Bone marrow (tissue), 2 donors: ENCODE results near the gene SAXO1.

ENCODE experiments used
- DNase-seq, 2 donors: peaks; one replicate each; lab custom pipeline; 2025; lab: John Stamatoyannopoulos, UW

Gene SAXO1

DNA sequence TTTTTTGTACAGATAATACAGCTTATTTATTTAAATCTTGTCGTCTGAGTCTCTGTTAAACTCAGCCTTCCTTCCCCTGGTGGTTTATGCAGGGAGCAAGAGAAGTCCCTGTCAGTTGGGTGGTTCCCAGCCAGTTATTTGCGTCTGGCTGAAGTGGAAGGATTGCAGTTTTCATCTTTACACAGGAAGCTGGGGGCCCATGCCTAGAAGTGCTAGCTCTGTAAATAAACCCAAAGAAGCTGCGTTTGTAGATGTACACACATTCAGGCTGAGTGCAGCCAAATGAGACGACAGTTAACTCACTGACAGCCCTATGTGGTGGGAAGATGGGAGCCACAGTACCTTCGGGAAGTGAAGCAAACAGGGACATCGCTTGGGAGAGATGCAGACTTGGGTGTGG is 122.1 kb downstream of the SAXO1 start:
- DNase-seq, result no peak

GRCh38 chr9:18910435-18910834 is 122.6 kb downstream of the SAXO1 start:
- no peak for DNase-seq

DNA sequence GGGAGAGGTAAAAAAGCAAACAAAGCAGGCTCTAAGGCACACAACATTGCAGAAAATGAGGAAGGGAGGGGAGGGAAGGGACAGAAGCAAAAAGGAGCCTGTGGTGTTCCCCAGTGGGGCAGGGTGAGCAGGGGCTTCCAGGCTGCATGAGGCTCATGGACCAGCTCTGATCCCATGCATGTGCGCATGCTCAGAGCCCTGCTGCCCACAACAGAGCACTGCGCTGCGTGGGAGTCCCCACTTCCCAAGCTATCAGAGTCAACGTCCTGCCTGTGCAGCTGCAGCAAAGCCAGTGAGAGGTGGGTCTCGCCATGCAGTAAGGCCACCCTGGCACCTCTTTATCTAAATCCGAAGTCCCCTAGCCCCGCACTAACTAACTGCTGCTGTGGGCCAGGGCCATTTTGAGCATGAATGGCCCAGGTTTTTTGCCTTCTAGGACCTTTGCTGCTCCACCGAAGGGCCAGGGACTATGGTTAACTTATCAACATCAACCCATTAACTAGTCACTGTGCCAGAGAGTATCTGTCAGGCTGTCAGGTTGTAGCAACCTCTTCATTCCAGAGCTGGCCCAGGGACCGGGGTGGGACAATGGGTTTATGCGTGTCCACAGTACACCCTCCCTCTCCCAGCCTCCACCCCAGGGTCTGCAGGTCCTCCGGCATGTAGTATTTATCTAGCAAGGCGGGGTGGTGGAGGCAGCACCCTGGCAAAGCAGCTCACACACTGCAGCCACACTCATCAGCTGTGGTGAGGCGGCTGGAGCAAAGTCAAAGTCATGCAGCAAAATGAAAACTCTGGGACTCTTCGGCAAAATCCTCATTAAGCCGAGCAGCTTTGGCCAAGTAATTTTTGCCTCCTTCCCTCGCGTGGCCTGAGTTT is 123.6 kb downstream of the SAXO1 start:
- DNase-seq, result no peak

DNA sequence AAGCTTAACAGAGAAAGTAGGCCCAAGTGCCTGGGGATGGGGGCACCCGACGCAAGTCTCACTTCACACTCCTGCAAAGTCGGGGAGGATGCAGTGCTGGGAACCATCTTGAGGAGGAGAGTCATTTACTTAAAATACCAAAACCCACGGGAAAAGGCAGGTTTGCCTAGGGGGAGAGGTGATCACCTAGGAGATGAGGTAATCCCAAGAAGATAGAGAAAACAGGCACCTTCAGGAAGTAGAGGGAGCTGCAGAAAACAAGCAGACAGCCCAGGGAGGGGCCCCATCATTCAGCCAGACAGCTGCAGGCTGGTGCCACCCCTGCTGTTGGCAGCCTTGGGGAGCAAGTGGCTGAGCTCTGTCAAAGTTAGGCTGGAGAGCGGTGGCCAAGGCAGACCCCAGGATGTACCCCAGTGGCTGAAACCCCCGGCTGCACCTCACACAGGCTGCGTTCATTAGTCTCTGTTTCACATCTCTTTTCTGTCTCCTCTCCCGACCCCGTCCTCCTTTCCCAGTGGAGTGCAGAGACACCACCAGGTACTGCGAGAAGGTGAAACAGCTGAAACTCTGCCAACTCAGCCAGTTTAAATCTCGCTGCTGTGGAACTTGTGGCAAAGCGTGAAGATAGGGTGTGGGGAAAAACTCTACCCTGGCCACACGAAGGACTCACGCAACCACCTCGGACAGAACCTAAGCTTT is 124.9 kb downstream of the SAXO1 start:
- DNase-seq, result no peak

DNA sequence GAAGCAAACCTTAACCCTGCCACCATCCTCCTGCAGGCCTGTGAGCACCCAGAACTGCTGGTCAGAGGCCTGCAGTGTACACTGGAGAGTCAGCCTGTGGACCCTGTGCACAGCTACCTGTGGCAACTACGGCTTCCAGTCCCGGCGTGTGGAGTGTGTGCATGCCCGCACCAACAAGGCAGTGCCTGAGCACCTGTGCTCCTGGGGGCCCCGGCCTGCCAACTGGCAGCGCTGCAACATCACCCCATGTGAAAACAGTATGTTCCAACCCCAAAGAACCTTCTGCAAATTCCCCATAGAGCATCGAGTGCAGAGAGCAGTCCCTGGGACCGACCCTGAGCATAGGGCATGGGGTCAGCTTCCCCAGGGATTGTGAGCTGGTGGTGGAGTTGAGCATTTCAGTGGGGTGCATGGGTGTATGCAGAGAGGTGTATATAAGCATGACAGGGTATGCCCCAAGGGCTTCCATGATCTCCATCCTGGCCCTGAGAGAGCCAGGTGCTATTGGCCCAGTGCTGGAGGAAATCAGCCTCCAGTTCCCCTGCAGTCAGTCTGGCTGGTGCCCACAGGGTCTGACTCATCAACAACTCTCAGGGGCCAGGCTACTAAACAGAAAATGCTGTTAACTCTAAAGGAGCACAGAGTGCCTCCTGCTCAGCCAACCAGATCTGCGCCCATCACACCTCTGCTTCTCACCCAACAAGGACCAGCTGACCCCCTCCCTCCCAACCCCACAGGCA is 126.2 kb downstream of the SAXO1 start:
- DNase-seq, result no peak

DNA sequence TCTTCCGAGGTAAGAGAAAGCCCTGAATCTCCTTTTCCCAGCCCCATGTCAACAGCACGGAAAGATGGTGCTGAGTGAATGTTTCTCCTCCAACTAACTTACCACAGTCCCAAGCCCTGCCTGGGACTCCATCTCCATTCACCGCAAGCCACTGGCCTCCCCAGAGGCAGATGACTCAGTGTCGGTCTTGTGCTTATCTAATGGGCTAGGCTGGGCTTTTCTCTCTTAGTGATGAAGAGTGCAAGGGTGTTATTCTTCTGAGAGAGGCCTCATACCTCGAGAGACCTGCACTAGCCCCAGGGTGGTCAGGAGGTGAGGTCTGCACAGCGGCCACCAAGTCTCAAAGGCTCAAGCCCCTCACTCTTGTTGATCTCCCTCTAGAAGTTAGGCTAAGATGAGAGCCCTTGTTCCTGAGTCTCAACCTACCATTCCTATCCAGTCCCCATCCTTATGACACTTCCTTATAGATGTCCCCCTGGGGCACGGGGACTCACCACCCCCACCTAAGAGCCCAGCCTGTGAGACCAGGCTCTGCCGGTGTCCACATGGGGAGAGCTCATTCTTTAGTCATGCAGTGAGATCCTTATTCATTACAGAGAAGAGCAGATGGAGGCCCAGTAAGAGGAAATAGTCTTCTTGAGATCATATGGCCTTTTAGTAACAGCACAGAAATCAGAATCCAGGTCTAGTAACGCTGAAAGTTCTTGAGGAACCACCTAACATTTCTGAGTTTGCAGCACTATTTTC is 127.0 kb downstream of the SAXO1 start:
- DNase-seq, result no peak

GRCh38 chr9:18905028-18905882 is 127.8 kb downstream of the SAXO1 start:
- DNase-seq, result no peak

DNA sequence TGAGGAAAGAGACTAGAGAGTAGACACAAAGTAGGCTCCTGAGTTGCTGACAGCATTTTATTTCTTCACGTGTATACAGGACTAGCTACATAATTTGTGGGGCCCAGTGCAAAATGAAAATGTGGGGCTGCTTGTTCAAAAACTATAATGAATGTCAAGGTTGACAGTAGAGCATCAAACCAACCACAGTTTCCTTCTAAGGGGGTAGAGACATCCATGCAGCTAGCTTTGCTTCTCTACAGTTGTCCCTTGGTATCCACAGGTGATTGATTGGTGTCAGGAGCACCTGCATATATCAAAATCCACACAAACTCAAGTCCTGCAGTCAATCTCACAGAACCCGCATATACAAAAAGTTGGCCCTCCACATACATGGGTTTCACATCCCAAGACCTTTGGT is 129.6 kb downstream of the SAXO1 start:
- no peak for DNase-seq

- no peak for DNase-seq
These were observed 136.4 kb downstream of the SAXO1 start for GRCh38 chr9:18896531-18897179.

- DNase-seq, result no peak
These were observed 137.0 kb downstream of the SAXO1 start for GRCh38 chr9:18896004-18896403.

GRCh38 chr9:18893491-18893890 is 139.5 kb downstream of the SAXO1 start:
- no peak for DNase-seq

DNA sequence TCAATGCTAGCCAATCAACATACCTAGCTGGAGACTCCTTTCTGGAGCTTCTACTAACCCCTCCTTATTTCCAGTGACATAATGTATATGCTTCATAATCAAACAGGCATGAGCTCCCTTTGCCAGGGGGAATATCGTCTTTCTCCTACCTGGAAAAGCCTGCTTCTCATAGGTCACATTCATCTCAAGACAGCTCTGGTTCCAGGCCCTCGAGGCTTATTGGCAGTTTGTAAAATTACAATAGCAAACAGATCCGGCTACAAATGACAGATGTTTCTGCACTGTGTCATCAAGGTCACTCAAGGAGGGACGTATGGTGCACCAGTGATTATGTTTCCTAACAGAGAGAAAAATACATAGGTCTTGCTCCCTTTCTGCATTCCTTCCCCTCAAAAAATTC is 140.0 kb downstream of the SAXO1 start:
- no peak for DNase-seq

GRCh38 chr9:18891946-18892670 is 140.9 kb downstream of the SAXO1 start:
- no peak for DNase-seq

GRCh38 chr9:18890372-18890771 is 142.6 kb downstream of the SAXO1 start:
- DNase-seq, result no peak

DNA sequence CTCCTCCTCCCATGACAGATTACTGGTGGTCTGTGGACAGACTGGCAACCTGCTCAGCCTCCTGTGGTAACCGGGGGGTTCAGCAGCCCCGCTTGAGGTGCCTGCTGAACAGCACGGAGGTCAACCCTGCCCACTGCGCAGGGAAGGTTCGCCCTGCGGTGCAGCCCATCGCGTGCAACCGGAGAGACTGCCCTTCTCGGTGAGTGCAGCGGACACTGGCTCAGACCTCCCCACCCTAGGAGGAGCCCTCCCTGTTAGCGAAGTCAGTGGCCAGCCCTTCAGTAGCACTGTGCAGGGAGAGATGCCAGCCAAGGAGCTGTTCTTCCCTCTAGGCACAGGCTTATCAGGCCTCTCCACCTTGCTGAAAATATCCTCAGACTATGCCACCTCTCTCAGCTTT is 143.5 kb downstream of the SAXO1 start:
- DNase-seq, result no peak

GRCh38 chr9:18888290-18888689 is 144.7 kb downstream of the SAXO1 start:
- no peak for DNase-seq

DNA sequence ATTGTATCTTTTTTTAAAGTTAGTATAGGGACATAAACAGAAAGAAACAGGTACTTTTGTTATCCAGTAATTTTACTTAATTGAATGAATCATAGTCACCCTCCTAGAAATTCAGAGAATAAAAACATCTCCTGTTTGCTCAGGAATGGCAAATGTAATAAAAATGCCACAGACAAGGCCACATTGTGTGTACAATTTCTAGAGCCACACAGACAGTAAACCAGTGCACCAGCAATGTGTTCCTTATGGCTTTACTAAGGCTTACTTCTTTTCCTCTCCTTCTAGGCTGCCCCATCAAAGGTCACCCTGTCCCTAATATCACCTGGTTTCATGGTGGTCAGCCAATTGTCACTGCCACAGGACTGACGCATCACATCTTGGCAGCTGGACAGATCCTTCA is 145.5 kb downstream of the SAXO1 start:
- no peak for DNase-seq

- DNase-seq, result no peak
These were observed 151.3 kb downstream of the SAXO1 start for GRCh38 chr9:18881758-18882157.

DNA sequence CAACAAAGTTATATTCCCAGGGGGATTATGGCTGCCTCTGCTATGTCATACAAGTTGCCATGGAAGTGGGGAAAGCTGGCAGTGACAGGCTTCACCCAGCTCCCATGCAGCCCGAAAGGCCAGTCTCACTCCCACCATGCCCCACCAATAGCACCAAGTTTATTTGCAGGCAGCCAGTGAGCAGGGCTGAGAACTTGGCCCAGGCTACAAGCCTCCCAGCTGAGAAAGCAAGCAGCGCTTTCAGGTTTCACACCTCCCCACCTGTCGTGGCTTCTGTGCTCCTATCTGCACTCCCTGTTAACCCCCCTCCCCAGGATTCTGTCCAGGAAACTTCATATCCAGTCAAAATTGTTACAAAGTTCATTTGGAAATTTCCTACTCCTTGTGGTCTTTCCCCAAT is 155.0 kb downstream of the SAXO1 start:
- DNase-seq, result no peak
